GM23248 (cell line): ENCODE measurements around the gene UPP1. TPM values are rescaled to one million over a fixed set of nuclear protein-coding genes. Genes with fewer than 3 reads are reported as not detected.

Source experiments
- DNase-seq: peaks from one replicate; pipeline ENCODE4 v3.0.0-alpha.2; 2015
- H2AFZ ChIP-seq: fragments of 200-600 bp; sonication (generic); 2 replicates; pipeline ENCODE4 v1.6.1; 2016; ENCODE audit warnings: antibody characterized with exemption
- H3F3A ChIP-seq: fragments of 200-600 bp; sonication (generic); 2 replicates; pipeline ENCODE4 v1.6.1; 2016; ENCODE audit warnings: mild to moderate bottlenecking, antibody characterized with exemption, mixed run types; ENCODE audit not compliant: insufficient read depth
- H3K27ac ChIP-seq: fragments of 200-600 bp; sonication (generic); 2 replicates; pipeline ENCODE4 v1.5.1; 2016; ENCODE audit warnings: mild to moderate bottlenecking
- H3K27me3 ChIP-seq: fragments of 200-600 bp; sonication (generic); replicated peaks from 2 replicates; pipeline ENCODE4 v1.6.1; 2016; ENCODE audit warnings: mild to moderate bottlenecking; ENCODE audit not compliant: insufficient read depth
- H3K36me3 ChIP-seq: fragments of 200-600 bp; sonication (generic); 2 replicates; pipeline ENCODE4 v1.6.1; 2016; ENCODE audit warnings: low read depth, mild to moderate bottlenecking
- H3K4me1 ChIP-seq: fragments of 200-600 bp; sonication (generic); 2 replicates; pipeline ENCODE4 v1.6.1; 2016; ENCODE audit warnings: mild to moderate bottlenecking; ENCODE audit not compliant: insufficient read depth
- H3K4me2 ChIP-seq: fragments of 200-600 bp; sonication (generic); one replicate; pipeline ENCODE4 v1.6.1; 2016; ENCODE audit warnings: mild to moderate bottlenecking; ENCODE audit not compliant: unreplicated experiment
- H3K4me3 ChIP-seq: fragments of 200-600 bp; sonication (generic); 2 replicates; pipeline ENCODE4 v1.5.1; 2016; ENCODE audit warnings: mild to moderate bottlenecking
- H3K79me2 ChIP-seq: fragments of 200-600 bp; sonication (generic); 2 replicates; pipeline ENCODE4 v1.6.1; 2016; ENCODE audit warnings: mild to moderate bottlenecking; ENCODE audit not compliant: insufficient read depth
- H3K9ac ChIP-seq: fragments of 200-600 bp; sonication (generic); 2 replicates; pipeline ENCODE4 v1.6.1; 2016; ENCODE audit warnings: mild to moderate bottlenecking
- H3K9me2 ChIP-seq: fragments of 200-600 bp; sonication (generic); 2 replicates; pipeline ENCODE4 v1.6.1; 2016; ENCODE audit warnings: mixed run types, mild to moderate bottlenecking, moderate library complexity; ENCODE audit not compliant: insufficient read depth
- H3K9me3 ChIP-seq: fragments of 200-600 bp; sonication (generic); one replicate; pipeline ENCODE4 v1.6.1; 2017; ENCODE audit warnings: low read depth
- H4K20me1 ChIP-seq: fragments of 200-600 bp; sonication (generic); 2 replicates; pipeline ENCODE4 v1.6.0; 2016; ENCODE audit not compliant: insufficient read depth
- EZH2 ChIP-seq: fragments of 200-600 bp; sonication (generic); IDR thresholded peaks from 2 replicates; pipeline ENCODE4 v1.6.1; 2018; ENCODE audit warnings: antibody characterized with exemption, mild to moderate bottlenecking; ENCODE audit not compliant: insufficient read depth, poor library complexity, severe bottlenecking
- EZH2phosphoT487 ChIP-seq: fragments of 200-600 bp; sonication (generic); IDR thresholded peaks from 2 replicates; pipeline ENCODE4 v1.6.1; 2018; ENCODE audit warnings: antibody characterized with exemption, moderate library complexity, mild to moderate bottlenecking, low read depth; ENCODE audit not compliant: insufficient read depth
- WGBS, 2 experiments: methylation state at CpG; one replicate each; pipeline ENCODE4 v1.1.6; 2015 to 2017; ENCODE audit warnings: low lambda C conversion rate in 2 of 2, low coverage in 1 of 2; ENCODE audit errors: missing lambda C conversion rate in 2 of 2; 5-methylcytosine and 5-hydroxymethylcytosine counted together
- in situ Hi-C: fragments of 300-500 bp; cut with MboI; formaldehyde crosslinking; loops from 2 replicates; pipeline ENCODE4 v1.15.0; 2020
- polyA plus RNA-seq: library from polyadenylated mRNA; unstranded; fragments of >200 nt; fragmentation: Nextera tagmentation; extraction: Ambion mirVana; gene quantifications from 2 replicates; pipeline ENCODE4 v1.2.1, GENCODE V29; 2016
- total RNA-seq: library from RNA; depleted of rRNA; stranded (reverse); fragments of >200 nt; shearing (Covaris generic); gene quantifications from 2 replicates; pipeline ENCODE4 v1.2.3, GENCODE V29; 2014

Gene UPP1
- total and polyA plus RNA-seq, 2 experiments from 2014 or later = 12.9 to 33.2 TPM

DNA sequence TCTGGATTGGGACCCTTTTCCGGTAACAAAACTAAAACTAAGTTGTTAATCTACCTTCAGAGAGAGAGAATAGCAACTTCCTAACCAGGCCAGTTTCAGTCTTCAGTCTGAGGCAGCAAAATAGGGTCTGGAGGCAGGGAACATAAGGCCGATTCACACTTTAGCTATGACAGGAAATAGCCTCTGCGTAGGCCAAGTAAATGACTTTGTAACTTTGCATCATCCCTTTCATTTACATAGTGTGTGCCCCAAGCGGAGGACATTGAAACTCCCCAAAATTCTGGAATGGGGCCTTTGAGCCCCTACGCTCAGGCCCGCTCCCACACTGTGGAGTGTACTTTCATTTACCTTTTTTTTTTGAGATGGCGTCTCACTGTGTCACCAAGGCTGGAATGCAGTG lies 1.7 kb upstream of the UPP1 start:
- 0 out of 2 replicates have a peak overlapping the region, but pooled peaks have one; percentile 12 for H2AFZ ChIP-seq
- no peaks in the 10 kb centered on the region for H4K20me1 ChIP-seq
- peak; percentile 91 for DNase-seq
- no peaks in the 10 kb centered on the region for H3K9me3 ChIP-seq
- H3K4me1 ChIP-seq = peaks cover 45% of the 10 kb centered on the region
- no peaks in the 10 kb centered on the region for H3K27me3 ChIP-seq
- in situ Hi-C loops = no loop called here
- peaks cover 60% of the 10 kb centered on the region for H3F3A ChIP-seq
- H3K79me2 ChIP-seq = peaks cover 3% of the 10 kb centered on the region; the same call in 1 of the 2 replicates
- peaks cover 13% of the 10 kb centered on the region; the same call in 1 of the 2 replicates for H3K36me3 ChIP-seq
- H3K4me3 ChIP-seq = peak overlapping the region; percentile 50
- H3K27ac ChIP-seq = peak overlapping the region; percentile 92
- H3K9me2 ChIP-seq = no peaks in the 10 kb centered on the region
- peak overlapping the region; percentile 62 for H3K9ac ChIP-seq
- TF ChIP-seq EZH2phosphoT487 (no peak), EZH2 (no peak)
- WGBS, 2 experiments = 40 to 42% methylated on average over 7 of the region's 7 CpGs
- peak overlapping the region; percentile 89 for H3K4me2 ChIP-seq

DNA sequence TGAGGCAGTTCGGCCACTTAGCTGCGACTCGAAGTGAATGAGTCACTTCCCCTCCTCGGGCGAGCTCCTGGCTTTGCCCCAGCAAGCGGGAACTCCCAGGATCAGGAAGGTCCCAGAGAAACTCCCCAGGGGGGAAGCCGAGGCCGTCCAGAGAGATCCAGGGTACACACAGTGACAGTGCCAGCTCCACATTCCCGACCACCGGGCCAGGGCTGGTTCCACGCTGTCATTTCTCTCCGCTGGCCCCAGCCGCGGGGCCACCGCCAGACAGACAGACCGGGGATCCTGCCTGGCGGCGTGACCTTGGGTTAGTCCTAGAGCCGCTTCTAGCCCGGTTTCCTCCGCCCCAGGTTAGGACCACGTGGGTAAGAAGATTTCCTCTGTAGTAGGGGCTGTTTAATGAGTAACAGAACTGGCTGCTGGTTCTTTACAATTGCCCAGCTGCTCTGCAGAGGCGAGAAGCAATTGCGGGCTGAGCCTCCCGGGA lies 463 bp upstream of the UPP1 start:
- in situ Hi-C loops = no loop called here
- peaks cover 59% of the 10 kb centered on the region for H3F3A ChIP-seq
- H3K79me2 ChIP-seq = peaks cover 3% of the 10 kb centered on the region; the same call in 1 of the 2 replicates
- WGBS, 2 experiments = 1 to 3% methylated on average over 21 to 25 of the region's 25 CpGs
- H3K27ac ChIP-seq = peak overlapping the region; percentile 92
- H2AFZ ChIP-seq = peak overlapping the region; percentile 71
- H3K9me3 ChIP-seq = no peaks in the 10 kb centered on the region
- peaks cover 39% of the 10 kb centered on the region for H3K4me1 ChIP-seq
- H3K36me3 ChIP-seq = peaks cover 21% of the 10 kb centered on the region; the same call in 1 of the 2 replicates
- no peaks in the 10 kb centered on the region for H4K20me1 ChIP-seq
- H3K4me2 ChIP-seq = peak overlapping the region; percentile 89
- peak overlapping the region; percentile 71 for H3K4me3 ChIP-seq
- H3K9ac ChIP-seq = peak overlapping the region; percentile 81
- no peaks in the 10 kb centered on the region for H3K27me3 ChIP-seq
- TF ChIP-seq EZH2phosphoT487 (no peak), EZH2 (no peak)
- H3K9me2 ChIP-seq = no peaks in the 10 kb centered on the region
- DNase-seq = peak; percentile 96

DNA sequence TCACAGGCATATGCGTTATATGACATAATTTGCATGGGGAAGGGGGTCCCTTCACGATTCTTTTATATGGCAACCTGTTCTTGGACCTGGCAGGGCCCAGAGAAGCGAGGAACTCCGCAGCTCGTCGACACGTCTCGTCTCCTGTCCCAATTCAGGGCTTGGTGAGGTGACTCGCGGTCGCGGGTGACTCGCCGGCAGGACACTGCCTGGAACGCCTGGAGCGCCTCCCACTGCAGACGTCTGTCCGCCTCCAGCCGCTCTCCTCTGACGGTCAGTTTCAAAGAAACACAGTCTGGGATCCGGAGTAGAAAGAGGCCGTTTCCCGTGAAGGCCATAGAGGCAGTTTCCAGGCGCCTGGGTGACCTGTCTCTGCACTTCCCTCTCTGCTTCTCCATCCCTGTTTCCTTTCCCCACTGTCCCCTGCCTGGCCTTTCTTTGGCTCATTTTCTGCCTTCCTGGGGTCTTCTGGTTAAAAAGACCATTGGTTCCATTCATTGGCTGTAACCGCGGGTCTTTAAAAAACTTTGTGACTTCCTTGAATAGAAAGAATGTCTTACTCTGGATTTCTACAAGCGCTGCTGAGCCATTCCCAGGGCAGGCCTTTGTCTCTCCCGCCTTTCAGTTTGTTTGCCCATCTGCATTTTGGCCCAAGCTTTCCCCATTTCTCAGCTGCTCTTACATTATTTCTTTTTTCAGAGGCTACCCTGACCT lies 1.2 kb downstream of the UPP1 start:
- no peaks in the 10 kb centered on the region for H3K9me3 ChIP-seq
- H3K36me3 ChIP-seq = peaks cover 21% of the 10 kb centered on the region; the same call in 1 of the 2 replicates
- H3F3A ChIP-seq = peaks cover 55% of the 10 kb centered on the region
- peaks cover 3% of the 10 kb centered on the region; the same call in 1 of the 2 replicates for H3K79me2 ChIP-seq
- H4K20me1 ChIP-seq = no peaks in the 10 kb centered on the region
- no peaks in the 10 kb centered on the region for H3K9me2 ChIP-seq
- no peaks in the 10 kb centered on the region for H3K27me3 ChIP-seq
- TF ChIP-seq EZH2 = no peak
- TF ChIP-seq EZH2phosphoT487 = no peak
- H2AFZ ChIP-seq = no peak overlapping the region
- peak overlapping the region; percentile 71 for H3K4me3 ChIP-seq
- in situ Hi-C loops = loop anchor here (10.0 kb wide), 1 partner anchor 105 kb away; no protein-coding TSS in a partner anchor
- no peak overlapping the region for H3K9ac ChIP-seq
- 89 to 91% methylated on average over 28 of the region's 28 CpGs for WGBS, 2 experiments
- H3K4me2 ChIP-seq = peak overlapping the region; percentile 89
- peak; percentile 11 for DNase-seq
- peaks cover 45% of the 10 kb centered on the region for H3K4me1 ChIP-seq
- H3K27ac ChIP-seq = no peak overlapping the region

DNA sequence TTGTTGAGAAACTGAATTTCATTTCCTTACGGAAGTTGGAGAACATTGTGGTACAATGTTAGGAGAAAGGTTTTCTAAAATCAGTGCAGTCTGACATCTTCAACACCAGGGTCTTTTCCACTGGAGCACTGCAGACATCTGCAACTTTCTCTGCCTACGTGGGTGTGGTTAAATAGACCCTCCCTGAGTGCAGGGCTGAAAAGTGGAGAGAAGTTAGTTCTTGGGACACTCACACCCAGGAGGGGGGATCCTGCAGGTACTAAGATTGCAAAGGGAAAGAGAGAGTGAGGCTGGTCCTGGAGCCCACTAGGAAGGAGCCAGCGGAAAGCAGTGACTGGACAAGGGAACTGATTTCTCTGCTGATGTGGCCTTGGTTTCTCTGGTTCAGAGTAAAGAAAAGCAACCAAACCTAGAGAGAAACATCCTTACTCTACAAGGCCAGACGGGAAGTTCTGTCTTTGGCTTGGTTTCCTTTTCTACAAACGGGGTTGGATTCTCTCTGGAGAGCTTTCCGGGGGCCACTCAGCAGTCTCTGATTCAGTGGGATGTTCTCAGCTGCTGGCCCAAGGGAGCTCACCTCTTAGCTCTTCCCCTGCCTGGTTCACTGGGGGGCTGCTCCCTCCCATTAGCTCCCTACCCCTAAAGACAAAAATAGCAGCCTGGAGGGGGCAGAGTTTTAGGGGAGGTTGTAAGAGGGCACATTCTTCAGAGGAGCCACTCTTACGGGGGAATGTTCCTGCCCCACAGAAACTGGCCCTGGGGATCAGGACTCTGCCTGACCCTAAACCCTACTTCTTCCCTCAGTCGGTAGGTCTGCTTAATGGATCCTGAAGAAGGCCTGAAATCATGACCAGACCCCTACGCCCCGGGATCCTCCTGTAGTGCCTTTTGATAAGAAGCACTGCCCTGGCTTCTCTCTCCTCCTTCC lies 2.7 kb downstream of the UPP1 start:
- peaks cover 46% of the 10 kb centered on the region for H3F3A ChIP-seq
- H3K4me1 ChIP-seq = peaks cover 43% of the 10 kb centered on the region
- 85 to 87% methylated on average over 10 of the region's 10 CpGs for WGBS, 2 experiments
- DNase-seq = no peak
- H3K9ac ChIP-seq = no peak overlapping the region
- no peaks in the 10 kb centered on the region for H4K20me1 ChIP-seq
- peaks cover 25% of the 10 kb centered on the region for H3K36me3 ChIP-seq
- no peaks in the 10 kb centered on the region for H3K9me3 ChIP-seq
- peaks cover 3% of the 10 kb centered on the region; the same call in 1 of the 2 replicates for H3K79me2 ChIP-seq
- H3K4me3 ChIP-seq = no peak overlapping the region
- no peak overlapping the region for H2AFZ ChIP-seq
- no peaks in the 10 kb centered on the region for H3K27me3 ChIP-seq
- no peak overlapping the region for H3K4me2 ChIP-seq
- H3K27ac ChIP-seq = no peak overlapping the region
- in situ Hi-C loops = loop anchor here (10.0 kb wide), 1 partner anchor 107 kb away; no protein-coding TSS in a partner anchor
- no peaks in the 10 kb centered on the region for H3K9me2 ChIP-seq
- TF ChIP-seq EZH2 (no peak), EZH2phosphoT487 (no peak)
